ENCODE measurements around the gene OSGEPL1. TPM values are rescaled to one million over a fixed set of nuclear protein-coding genes. Genes with fewer than 3 reads are reported as not detected.

The OSGEPL1 gene
- total RNA-seq, 1 donor from 2014 or later, result 11.3 TPM

GRCh38 chr2:189798312-189799029 is 35.9 kb upstream of the OSGEPL1 start:
- Mint-ChIP-seq H3K4me3 (no peak overlapping the region), H3K4me1 (peaks cover 3% of the 10 kb centered on the region), H3K36me3 (peaks cover 9% of the 10 kb centered on the region), H3K27ac (no peak overlapping the region), H3K9me3 (no peaks in the 10 kb centered on the region), H3K27me3 (ENCODE audit: low read depth) (no peaks in the 10 kb centered on the region)
- TF ChIP-seq CTCF (IDR thresholded peaks at IDR 0.05; ENCODE audit: unreplicated experiment), result no peak
- DNase-seq (ENCODE audit: low spot score in 2 of 2, unreplicated experiment in 2 of 2), result no peak

GRCh38 chr2:189797902-189798301 is 35.3 kb upstream of the OSGEPL1 start:
- H3K27ac Mint-ChIP-seq, result no peak overlapping the region
- H3K27me3 Mint-ChIP-seq (ENCODE audit: low read depth), result no peaks in the 10 kb centered on the region
- H3K36me3 Mint-ChIP-seq, result peaks cover 14% of the 10 kb centered on the region
- H3K4me1 Mint-ChIP-seq, result peaks cover 3% of the 10 kb centered on the region
- no peaks in the 10 kb centered on the region for H3K9me3 Mint-ChIP-seq
- DNase-seq (ENCODE audit: low spot score in 2 of 2, unreplicated experiment in 2 of 2), result no peak
- no peak for TF ChIP-seq CTCF (IDR thresholded peaks at IDR 0.05; ENCODE audit: unreplicated experiment)
- H3K4me3 Mint-ChIP-seq, result no peak overlapping the region

- Mint-ChIP-seq H3K9me3 (no peaks in the 10 kb centered on the region), H3K36me3 (peaks cover 18% of the 10 kb centered on the region), H3K27ac (no peak overlapping the region), H3K4me3 (no peak overlapping the region), H3K27me3 (ENCODE audit: low read depth) (no peaks in the 10 kb centered on the region), H3K4me1 (no peaks in the 10 kb centered on the region)
- TF ChIP-seq CTCF (IDR thresholded peaks at IDR 0.05; ENCODE audit: unreplicated experiment), result no peak
- no peak for DNase-seq (ENCODE audit: low spot score in 2 of 2, unreplicated experiment in 2 of 2)
Observed at GRCh38 chr2:189794310-189794709, 31.7 kb upstream of the OSGEPL1 start.

- Mint-ChIP-seq H3K27me3 (ENCODE audit: low read depth) (no peaks in the 10 kb centered on the region), H3K4me1 (no peaks in the 10 kb centered on the region), H3K9me3 (no peaks in the 10 kb centered on the region), H3K27ac (no peak overlapping the region), H3K4me3 (no peak overlapping the region), H3K36me3 (peaks cover 15% of the 10 kb centered on the region)
- no peak for TF ChIP-seq CTCF (IDR thresholded peaks at IDR 0.05; ENCODE audit: unreplicated experiment)
- no peak for DNase-seq (ENCODE audit: low spot score in 2 of 2, unreplicated experiment in 2 of 2)
Observed at GRCh38 chr2:189791338-189792042, 28.9 kb upstream of the OSGEPL1 start.

GRCh38 chr2:189783927-189784867 is 21.6 kb upstream of the OSGEPL1 start, which contains the start of the genes ORMDL1 and PMS1:
ORMDL1 (minus strand) TSS chr2:189784339; CDS start chr2:189782595, 1,744 bp downstream.
PMS1 (plus strand) TSS chr2:189784450; CDS start chr2:189791810, 7,360 bp downstream.
- H3K36me3 Mint-ChIP-seq, result peaks cover 17% of the 10 kb centered on the region
- peak within 1 kb of the TSS; percentile 91 for H3K4me3 Mint-ChIP-seq
- no peaks in the 10 kb centered on the region for H3K27me3 Mint-ChIP-seq (ENCODE audit: low read depth)
- peak; percentile 95 to 98 for DNase-seq (ENCODE audit: low spot score in 2 of 2, unreplicated experiment in 2 of 2)
- peak within 1 kb of the TSS; percentile 94 for H3K27ac Mint-ChIP-seq
- H3K4me1 Mint-ChIP-seq, result peaks cover 33% of the 10 kb centered on the region
- H3K9me3 Mint-ChIP-seq, result no peaks in the 10 kb centered on the region
- TF ChIP-seq CTCF (IDR thresholded peaks at IDR 0.05; ENCODE audit: unreplicated experiment), result no peak
